OCI-LY7 (cell line): ENCODE results near the gene MYCN. TPM values are rescaled to one million over a fixed set of nuclear protein-coding genes. Genes with fewer than 3 reads are reported as not detected.
"Not testable (repeated sequence)": the region's sequence is repeated elsewhere in the genome, so short reads cannot be mapped to it uniquely, and the experiment has no call there.

Experiments
- BruUV-seq: library from RNA; stranded (reverse); fragments of 400-500 nt; replicated peaks from 2 replicates; lab custom pipeline; 2021; lab: Mats Ljungman, UMichigan
- CTCF ChIA-PET: fragments of 300-600 bp; sonication (Branson Sonifier 250); formaldehyde crosslinking; loops from one replicate; lab custom pipeline; 2022; ENCODE audit warnings: antibody characterized with exemption; ENCODE audit not compliant: unreplicated experiment; lab: Charles Lee
- POLR2A ChIA-PET: fragments of 300-600 bp; sonication (Branson Sonifier 250); formaldehyde crosslinking; loops from one replicate; lab custom pipeline; 2022; ENCODE audit warnings: antibody characterized with exemption; lab: Charles Lee
- DNase-seq: peaks from one replicate; pipeline ENCODE4 v3.0.0-alpha.2; 2015; ENCODE audit warnings: low spot score
- H2AFZ ChIP-seq: fragments of 200-600 bp; sonication (generic), shearing (Covaris generic); 2 replicates; pipeline ENCODE4 v1.6.1; 2014; ENCODE audit warnings: mild to moderate bottlenecking, antibody characterized with exemption, low read length, moderate library complexity
- H3K27ac ChIP-seq: fragments of 200-600 bp; sonication (generic); 2 replicates; pipeline ENCODE4 v1.5.1; 2014; ENCODE audit warnings: mixed run types, low read depth, mild to moderate bottlenecking, moderate library complexity, low read length, inconsistent platforms; ENCODE audit not compliant: poor library complexity, severe bottlenecking
- H3K36me3 ChIP-seq: fragments of 200-600 bp; sonication (generic); 2 replicates; pipeline ENCODE4 v1.6.1; 2014; ENCODE audit warnings: mild to moderate bottlenecking, antibody characterized with exemption, low read length, moderate library complexity, mixed read lengths; ENCODE audit not compliant: insufficient read depth
- H3K4me1 ChIP-seq: fragments of 200-600 bp; sonication (generic); 2 replicates; pipeline ENCODE4 v1.5.1; 2014; ENCODE audit warnings: mild to moderate bottlenecking, low read length; ENCODE audit not compliant: insufficient read depth, poor library complexity, severe bottlenecking
- H3K4me2 ChIP-seq: fragments of 200-600 bp; sonication (generic); 2 replicates; pipeline ENCODE4 v1.6.1; 2014; ENCODE audit warnings: mild to moderate bottlenecking, low read length
- H3K4me3 ChIP-seq: fragments of 200-600 bp; sonication (generic); 2 replicates; pipeline ENCODE4 v1.5.1; 2014; ENCODE audit warnings: mild to moderate bottlenecking, low read depth, low read length; ENCODE audit not compliant: poor library complexity, severe bottlenecking
- H3K79me2 ChIP-seq: fragments of 200-600 bp; sonication (generic); 2 replicates; pipeline ENCODE4 v1.6.1; 2016; ENCODE audit warnings: low read depth, mild to moderate bottlenecking, low read length, moderate library complexity, mixed read lengths; ENCODE audit not compliant: insufficient read depth
- H3K9me2 ChIP-seq: fragments of 200-600 bp; sonication (generic); 2 replicates; pipeline ENCODE4 v1.6.1; 2016; ENCODE audit warnings: mild to moderate bottlenecking, low read length, mixed read lengths; ENCODE audit not compliant: insufficient read depth
- H3K9me3 ChIP-seq: fragments of 200-600 bp; sonication (generic); 2 replicates; pipeline ENCODE4 v1.6.1; 2014; ENCODE audit warnings: mild to moderate bottlenecking, mixed run types, low read length, mixed read lengths
- H4K20me1 ChIP-seq: fragments of 200-600 bp; sonication (generic); 2 replicates; pipeline ENCODE4 v1.6.1; 2014; ENCODE audit warnings: mild to moderate bottlenecking, antibody characterized with exemption, low read length, moderate library complexity, mixed read lengths; ENCODE audit not compliant: insufficient read depth
- CTCF ChIP-seq: fragments of 200-600 bp; sonication (generic); conservative IDR thresholded peaks from 2 replicates; pipeline ENCODE4 v1.5.1; 2014; ENCODE audit warnings: mild to moderate bottlenecking, antibody characterized with exemption, low read length, moderate library complexity, mixed read lengths
- EZH2phosphoT487 ChIP-seq: fragments of 200-600 bp; sonication (generic); IDR thresholded peaks from 2 replicates; pipeline ENCODE4 v1.6.1; 2018; ENCODE audit warnings: low read depth, borderline replicate concordance, mild to moderate bottlenecking, mixed run types, antibody characterized with exemption, low read length, moderate library complexity, mixed read lengths
- intact Hi-C: fragments of 100-400 bp; cut with micrococcal nuclease; formaldehyde crosslinking; loops from one replicate; pipeline ENCODE4 v1.10.0; 2022; ENCODE audit not compliant: unreplicated experiment
- total RNA-seq, 2 experiments: library from RNA; depleted of rRNA in 1 of 2; stranded (reverse); fragments of >200 nt in 1 of 2; shearing (Covaris generic) in 1 of 2; gene quantifications; 2 replicates each; pipeline ENCODE4 v1.2.3, GENCODE V29; 2014 to 2022

MYCN gene
- total RNA-seq, 2 experiments from 2014 or later, result not detected

DNA sequence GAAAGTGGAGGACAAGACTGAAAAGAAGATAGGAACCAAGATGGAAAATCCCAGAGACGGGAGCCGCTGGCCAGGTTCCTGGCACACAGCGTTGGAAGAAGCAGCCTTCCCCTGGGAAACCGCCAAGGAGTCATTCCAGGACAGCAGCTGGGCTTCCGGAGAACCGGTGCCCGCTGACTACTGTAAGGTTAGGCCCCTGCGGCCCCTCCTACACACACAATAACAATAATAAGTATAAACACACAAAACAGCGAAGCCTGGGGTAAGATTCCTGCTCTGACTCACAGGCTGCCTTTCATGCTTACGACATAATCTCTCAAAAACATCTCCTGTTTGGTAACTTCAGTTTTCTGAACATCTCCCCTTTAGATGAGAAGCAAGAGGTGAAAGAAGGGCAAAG is 28.1 kb upstream of the MYCN start:
- no TSS peak for BruUV-seq
- intact Hi-C loops, result no loop called here
- H3K4me3 ChIP-seq, result no peak overlapping the region
- no peaks in the 10 kb centered on the region for H3K79me2 ChIP-seq
- no peaks in the 10 kb centered on the region for H3K36me3 ChIP-seq
- no peak overlapping the region for H2AFZ ChIP-seq
- H3K4me1 ChIP-seq, result no peaks in the 10 kb centered on the region
- H4K20me1 ChIP-seq, result no peaks in the 10 kb centered on the region
- H3K4me2 ChIP-seq, result no peak overlapping the region
- H3K9me3 ChIP-seq, result no peaks in the 10 kb centered on the region
- ChIA-PET CTCF (no interaction called here), POLR2A (no interaction called here)
- DNase-seq, result no peak
- TF ChIP-seq EZH2phosphoT487 (no peak), CTCF (no peak)
- H3K9me2 ChIP-seq, result no peaks in the 10 kb centered on the region
- no peak overlapping the region for H3K27ac ChIP-seq

DNA sequence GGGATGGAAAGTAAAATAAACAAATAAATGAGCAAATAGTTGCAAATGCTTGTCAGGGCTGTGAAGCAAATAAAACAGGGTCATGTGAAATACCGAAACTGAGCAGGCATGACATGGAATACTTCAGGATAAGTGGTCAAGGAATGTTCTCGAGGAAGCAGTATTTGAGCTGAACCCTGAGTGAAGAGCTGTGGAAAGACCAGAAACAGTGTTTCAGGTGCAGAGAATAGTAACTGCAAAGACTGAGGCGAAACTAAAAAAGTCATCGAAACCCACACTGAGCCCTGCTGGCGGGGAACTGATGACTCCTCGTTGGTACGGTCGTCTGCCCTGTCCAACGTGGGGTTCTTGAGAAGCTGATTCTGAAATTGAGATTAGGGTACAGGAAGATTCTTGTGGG is 27.2 kb upstream of the MYCN start:
- Histone ChIP-seq H3K9me3 (no peaks in the 10 kb centered on the region), H3K9me2 (no peaks in the 10 kb centered on the region), H3K27ac (no peak overlapping the region), H3K36me3 (no peaks in the 10 kb centered on the region), H4K20me1 (no peaks in the 10 kb centered on the region), H3K79me2 (no peaks in the 10 kb centered on the region), H3K4me3 (no peak overlapping the region), H2AFZ (no peak overlapping the region), H3K4me1 (no peaks in the 10 kb centered on the region), H3K4me2 (no peak overlapping the region)
- intact Hi-C loops, result no loop called here
- no peak for DNase-seq
- ChIA-PET POLR2A (interaction anchor here (0.5 kb wide), 1 partner anchor 575 kb away, joined by 3 read pairs; no protein-coding TSS in a partner anchor), CTCF (no interaction called here)
- TF ChIP-seq EZH2phosphoT487, result no peak
- TF ChIP-seq CTCF, result no peak
- no TSS peak for BruUV-seq

DNA sequence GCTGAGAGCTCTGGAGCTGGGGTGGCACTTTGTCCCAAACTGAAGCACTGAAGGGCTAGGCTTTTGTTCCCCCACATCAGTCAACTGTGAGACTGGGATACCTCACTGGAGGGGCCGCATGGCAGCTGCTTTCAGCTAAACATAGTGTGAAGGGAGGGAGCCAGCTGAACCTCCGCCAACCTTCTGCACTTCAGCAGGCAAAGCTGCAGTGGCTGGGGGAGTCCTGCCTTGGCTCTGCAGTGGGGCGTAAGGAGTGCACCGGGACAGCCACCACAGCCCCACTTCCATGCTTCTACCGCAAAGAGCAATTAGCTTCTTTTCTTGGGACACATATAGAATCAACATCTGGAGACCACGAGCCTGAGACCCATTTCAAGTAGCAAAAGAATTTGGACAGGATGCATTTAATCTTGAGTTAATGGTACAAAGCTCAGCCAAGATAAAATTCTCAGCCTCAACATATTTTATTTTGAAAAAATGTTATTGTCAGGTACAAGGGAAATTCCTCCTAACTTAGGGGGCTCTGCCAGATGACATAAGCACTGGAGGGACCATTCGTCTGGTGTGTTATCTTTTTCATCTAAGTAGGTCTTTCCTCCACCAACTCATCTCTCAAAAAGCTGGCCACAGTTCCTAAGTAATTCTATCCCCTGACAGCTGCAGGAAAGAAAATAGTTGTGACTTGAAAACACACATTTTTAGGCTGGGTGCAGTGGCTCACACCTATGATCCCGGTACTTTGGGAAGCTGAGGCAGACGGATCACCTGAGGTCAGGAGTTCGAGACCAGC is 25.6 kb upstream of the MYCN start:
- Histone ChIP-seq H2AFZ (no peak overlapping the region), H3K4me3 (no peak overlapping the region), H3K36me3 (no peaks in the 10 kb centered on the region), H3K79me2 (no peaks in the 10 kb centered on the region), H3K4me1 (no peaks in the 10 kb centered on the region), H3K27ac (no peak overlapping the region), H3K9me2 (no peaks in the 10 kb centered on the region), H4K20me1 (no peaks in the 10 kb centered on the region), H3K9me3 (no peaks in the 10 kb centered on the region), H3K4me2 (no peak overlapping the region)
- no TSS peak for BruUV-seq
- CTCF ChIA-PET, result no interaction called here
- TF ChIP-seq CTCF (no peak), EZH2phosphoT487 (no peak)
- POLR2A ChIA-PET, result no interaction called here
- intact Hi-C loops, result no loop called here
- DNase-seq, result no peak

DNA sequence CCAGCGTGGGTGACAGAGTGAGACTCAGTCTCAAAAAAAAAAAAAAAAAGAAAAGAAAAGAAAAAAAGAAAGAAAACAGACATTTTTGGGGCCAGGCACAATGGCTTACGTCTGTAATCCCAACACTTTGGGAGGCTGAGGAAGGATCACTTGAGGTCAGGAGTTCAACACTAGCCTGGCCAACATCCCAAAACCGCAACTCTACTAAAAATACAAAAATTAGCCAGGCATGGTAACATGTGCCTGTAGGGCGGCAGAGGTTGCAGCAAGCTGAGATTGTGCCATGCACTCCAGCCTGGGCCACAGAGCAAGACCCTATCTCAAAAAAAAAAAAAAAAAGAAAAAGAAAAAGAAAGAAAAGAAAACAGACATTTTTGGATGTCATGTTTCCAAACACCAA is 24.8 kb upstream of the MYCN start:
- H3K4me2 ChIP-seq, H4K20me1 ChIP-seq, CTCF ChIA-PET, POLR2A ChIA-PET, BruUV-seq, intact Hi-C loops, H2AFZ ChIP-seq, DNase-seq, H3K4me1 ChIP-seq, H3K9me3 ChIP-seq, H3K9me2 ChIP-seq, H3K4me3 ChIP-seq, H3K27ac ChIP-seq, H3K79me2 ChIP-seq, H3K36me3 ChIP-seq: not testable (repeated sequence)
